Measurements from ENCODE around the gene SHLD1.

Gene SHLD1

DNA sequence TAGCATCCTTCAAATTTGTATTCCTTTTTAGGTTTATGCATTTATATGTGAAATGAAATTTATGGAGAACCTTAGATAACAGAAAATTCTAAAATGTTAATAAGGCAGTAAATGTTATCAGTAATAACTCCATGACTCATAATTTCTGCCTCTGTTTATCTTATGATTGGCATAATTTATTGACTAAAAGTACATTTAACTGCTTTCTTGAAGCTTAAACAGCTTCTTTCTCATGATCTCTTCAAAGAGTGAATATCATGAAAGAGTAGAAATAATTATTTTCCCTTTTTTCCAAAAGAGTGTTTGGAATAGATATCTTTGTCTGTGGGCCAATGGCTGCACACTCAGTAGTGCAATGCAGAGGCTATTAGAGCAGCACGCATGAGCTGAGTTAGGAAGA lies 91.3 kb downstream of the SHLD1 start:
- no peak for TF ChIP-seq NFIC (IDR thresholded peaks at IDR 0.05)
- no peak for TF ChIP-seq CEBPB (IDR thresholded peaks at IDR 0.05)
- TF ChIP-seq TCF12 (IDR thresholded peaks at IDR 0.05; ENCODE audit: low read depth): no peak
- TF ChIP-seq FOXM1 (IDR thresholded peaks at IDR 0.05; ENCODE audit: borderline replicate concordance, low read depth): no peak
- no peak for TF ChIP-seq TAF1 (IDR thresholded peaks at IDR 0.05; ENCODE audit: low read depth)
- TF ChIP-seq RAD21 (IDR thresholded peaks at IDR 0.05; ENCODE audit: low read depth): no peak

DNA sequence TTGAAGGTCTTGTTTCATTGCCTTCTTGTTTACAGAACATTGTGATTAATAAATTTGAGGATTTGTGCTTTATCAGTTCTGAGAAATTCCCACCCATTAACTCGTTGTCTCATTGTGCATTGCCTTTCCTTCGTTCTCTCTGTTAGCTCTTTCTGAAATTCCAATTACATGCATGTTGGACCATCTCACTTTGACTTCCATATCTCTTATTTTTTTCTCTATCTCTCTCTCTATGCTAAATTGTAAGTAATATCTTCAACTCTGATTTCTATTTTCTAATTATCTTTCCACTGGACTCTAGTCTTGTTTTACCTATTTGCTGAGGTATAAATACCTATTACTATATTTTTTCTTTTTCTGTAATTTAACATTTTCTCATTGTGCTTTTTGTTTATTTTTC lies 92.3 kb downstream of the SHLD1 start:
- TF ChIP-seq EGR1 (IDR thresholded peaks at IDR 0.05) (no peak), TEAD4 (IDR thresholded peaks at IDR 0.05) (no peak), NFIC (IDR thresholded peaks at IDR 0.05) (no peak), RAD21 (IDR thresholded peaks at IDR 0.05; ENCODE audit: low read depth) (no peak), FOXM1 (IDR thresholded peaks at IDR 0.05; ENCODE audit: borderline replicate concordance, low read depth) (no peak), YY1 (IDR thresholded peaks at IDR 0.05; ENCODE audit: low read depth) (no peak), CREB1 (IDR thresholded peaks at IDR 0.05; ENCODE audit: low read depth) (no peak), ZBTB7A (IDR thresholded peaks at IDR 0.05; ENCODE audit: low read depth) (no peak), EP300 (IDR thresholded peaks at IDR 0.05; ENCODE audit: borderline replicate concordance) (no peak)
- TF ChIP-seq, protein P1, sequence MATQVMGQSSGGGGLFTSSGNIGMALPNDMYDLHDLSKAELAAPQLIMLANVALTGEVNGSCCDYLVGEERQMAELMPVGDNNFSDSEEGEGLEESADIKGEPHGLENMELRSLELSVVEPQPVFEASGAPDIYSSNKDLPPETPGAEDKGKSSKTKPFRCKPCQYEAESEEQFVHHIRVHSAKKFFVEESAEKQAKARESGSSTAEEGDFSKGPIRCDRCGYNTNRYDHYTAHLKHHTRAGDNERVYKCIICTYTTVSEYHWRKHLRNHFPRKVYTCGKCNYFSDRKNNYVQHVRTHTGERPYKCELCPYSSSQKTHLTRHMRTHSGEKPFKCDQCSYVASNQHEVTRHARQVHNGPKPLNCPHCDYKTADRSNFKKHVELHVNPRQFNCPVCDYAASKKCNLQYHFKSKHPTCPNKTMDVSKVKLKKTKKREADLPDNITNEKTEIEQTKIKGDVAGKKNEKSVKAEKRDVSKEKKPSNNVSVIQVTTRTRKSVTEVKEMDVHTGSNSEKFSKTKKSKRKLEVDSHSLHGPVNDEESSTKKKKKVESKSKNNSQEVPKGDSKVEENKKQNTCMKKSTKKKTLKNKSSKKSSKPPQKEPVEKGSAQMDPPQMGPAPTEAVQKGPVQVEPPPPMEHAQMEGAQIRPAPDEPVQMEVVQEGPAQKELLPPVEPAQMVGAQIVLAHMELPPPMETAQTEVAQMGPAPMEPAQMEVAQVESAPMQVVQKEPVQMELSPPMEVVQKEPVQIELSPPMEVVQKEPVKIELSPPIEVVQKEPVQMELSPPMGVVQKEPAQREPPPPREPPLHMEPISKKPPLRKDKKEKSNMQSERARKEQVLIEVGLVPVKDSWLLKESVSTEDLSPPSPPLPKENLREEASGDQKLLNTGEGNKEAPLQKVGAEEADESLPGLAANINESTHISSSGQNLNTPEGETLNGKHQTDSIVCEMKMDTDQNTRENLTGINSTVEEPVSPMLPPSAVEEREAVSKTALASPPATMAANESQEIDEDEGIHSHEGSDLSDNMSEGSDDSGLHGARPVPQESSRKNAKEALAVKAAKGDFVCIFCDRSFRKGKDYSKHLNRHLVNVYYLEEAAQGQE (IDR thresholded peaks at IDR 0.05; ENCODE audit: low read depth): no peak
- TF ChIP-seq, protein P2, sequence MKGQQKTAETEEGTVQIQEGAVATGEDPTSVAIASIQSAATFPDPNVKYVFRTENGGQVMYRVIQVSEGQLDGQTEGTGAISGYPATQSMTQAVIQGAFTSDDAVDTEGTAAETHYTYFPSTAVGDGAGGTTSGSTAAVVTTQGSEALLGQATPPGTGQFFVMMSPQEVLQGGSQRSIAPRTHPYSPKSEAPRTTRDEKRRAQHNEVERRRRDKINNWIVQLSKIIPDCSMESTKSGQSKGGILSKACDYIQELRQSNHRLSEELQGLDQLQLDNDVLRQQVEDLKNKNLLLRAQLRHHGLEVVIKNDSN (IDR thresholded peaks at IDR 0.05): no peak
- TF ChIP-seq, protein P3, sequence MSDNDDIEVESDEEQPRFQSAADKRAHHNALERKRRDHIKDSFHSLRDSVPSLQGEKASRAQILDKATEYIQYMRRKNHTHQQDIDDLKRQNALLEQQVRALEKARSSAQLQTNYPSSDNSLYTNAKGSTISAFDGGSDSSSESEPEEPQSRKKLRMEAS (IDR thresholded peaks at IDR 0.05): no peak

- TF ChIP-seq YY1 (IDR thresholded peaks at IDR 0.05; ENCODE audit: low read depth) (no peak), CEBPB (IDR thresholded peaks at IDR 0.05) (no peak), TAF1 (IDR thresholded peaks at IDR 0.05; ENCODE audit: low read depth) (no peak), ZBTB7A (IDR thresholded peaks at IDR 0.05; ENCODE audit: low read depth) (no peak), EGR1 (IDR thresholded peaks at IDR 0.05) (no peak), TEAD4 (IDR thresholded peaks at IDR 0.05) (no peak), RAD21 (IDR thresholded peaks at IDR 0.05; ENCODE audit: low read depth) (no peak), EP300 (IDR thresholded peaks at IDR 0.05; ENCODE audit: borderline replicate concordance) (no peak), NFIC (IDR thresholded peaks at IDR 0.05) (no peak)
- TF ChIP-seq, protein P1 (IDR thresholded peaks at IDR 0.05; ENCODE audit: low read depth): no peak
- TF ChIP-seq, protein P2 (IDR thresholded peaks at IDR 0.05): no peak
These were observed 92.9 kb downstream of the SHLD1 start for GRCh38 chr20:5843054-5843592.

DNA sequence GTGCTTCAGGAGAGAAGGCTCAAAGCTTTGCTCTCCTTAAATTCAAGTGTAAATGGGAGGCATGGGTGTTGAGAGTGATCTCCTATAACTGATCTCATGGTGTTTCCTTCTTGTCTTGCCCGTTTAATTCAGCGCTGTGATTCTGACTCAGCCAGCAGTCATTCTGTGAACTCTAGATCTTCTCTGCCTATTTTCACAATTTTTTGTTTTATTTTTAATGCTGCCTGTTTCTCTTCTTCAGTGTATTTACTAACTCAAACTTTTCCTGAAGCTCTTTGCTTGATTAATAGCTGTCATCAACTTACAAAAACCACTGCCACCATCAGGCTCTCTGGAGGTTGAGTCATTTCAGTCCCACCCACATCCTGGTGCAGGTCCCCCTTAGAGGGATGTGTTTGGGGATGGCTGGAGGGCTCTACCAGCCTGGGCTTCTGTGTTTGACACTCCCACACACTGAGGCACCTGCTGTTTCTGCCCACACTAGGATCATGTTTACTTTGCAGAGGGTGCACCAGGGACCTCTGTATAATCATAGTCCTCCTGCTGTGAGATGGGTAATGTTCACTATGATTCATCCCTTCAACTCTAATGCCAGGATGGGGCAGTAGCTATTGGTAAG lies 94.0 kb downstream of the SHLD1 start:
- TF ChIP-seq EGR1 (IDR thresholded peaks at IDR 0.05): 0 out of 2 replicates have a peak, but pooled peaks have one; percentile 35
- no peak for TF ChIP-seq TCF12 (IDR thresholded peaks at IDR 0.05; ENCODE audit: low read depth)

DNA sequence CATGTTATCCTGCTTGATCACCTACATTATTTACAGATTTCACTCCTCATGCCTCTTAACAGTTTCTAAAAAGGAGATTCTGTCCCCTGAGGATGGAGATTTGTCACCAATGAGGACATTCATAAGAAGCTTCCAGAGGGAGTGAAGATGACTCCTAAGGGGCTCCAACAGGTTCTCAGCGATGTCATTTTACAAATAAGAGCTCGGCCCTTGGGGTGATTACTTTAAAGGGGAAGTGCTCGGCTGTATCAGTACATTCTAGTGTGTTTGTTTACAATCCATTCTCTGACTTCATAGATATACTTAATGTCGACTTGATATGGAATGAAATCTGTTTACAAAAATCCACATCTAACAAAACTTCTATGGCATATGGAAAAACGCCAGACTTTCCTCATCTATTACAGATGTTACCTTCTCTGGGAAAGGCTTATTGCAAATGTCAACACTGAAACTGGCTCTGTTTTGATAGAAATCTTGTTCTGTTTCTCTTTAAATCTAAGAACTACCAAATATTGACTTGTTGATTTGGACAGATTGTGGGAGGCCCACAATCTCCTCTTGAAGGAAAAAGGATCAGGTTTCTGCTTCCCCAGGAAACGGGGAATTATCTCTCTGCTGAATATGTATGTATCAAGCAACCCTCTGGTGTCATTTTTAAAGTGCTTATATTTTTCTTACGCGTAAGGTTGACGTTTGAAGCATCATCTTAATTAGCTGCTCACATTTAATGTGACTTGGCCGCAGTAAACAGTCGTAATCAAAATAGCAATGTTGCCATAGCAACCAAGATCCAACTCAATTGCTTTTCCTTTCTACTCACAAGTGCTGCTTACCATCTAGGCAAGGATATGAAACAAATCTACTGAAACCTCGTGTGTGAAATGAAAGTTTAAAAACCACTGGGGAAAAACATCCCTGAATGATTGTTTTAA lies 95.7 kb downstream of the SHLD1 start:
- TF ChIP-seq FOXM1 (IDR thresholded peaks at IDR 0.05; ENCODE audit: borderline replicate concordance, low read depth) (no peak), ZBTB7A (IDR thresholded peaks at IDR 0.05; ENCODE audit: low read depth) (no peak)

All from Ishikawa (cell line).